ENCODE results near the gene ARTN. TPM values are rescaled to one million over a fixed set of nuclear protein-coding genes. Genes with fewer than 3 reads are reported as not detected.

ARTN gene
- total and polyA plus RNA-seq, 9 of the 15 experiments (the other 6 are each of a cell fraction or from before 2014, with no cell fraction given) = 0.06 to 0.38 TPM; not detected in 7

DNA sequence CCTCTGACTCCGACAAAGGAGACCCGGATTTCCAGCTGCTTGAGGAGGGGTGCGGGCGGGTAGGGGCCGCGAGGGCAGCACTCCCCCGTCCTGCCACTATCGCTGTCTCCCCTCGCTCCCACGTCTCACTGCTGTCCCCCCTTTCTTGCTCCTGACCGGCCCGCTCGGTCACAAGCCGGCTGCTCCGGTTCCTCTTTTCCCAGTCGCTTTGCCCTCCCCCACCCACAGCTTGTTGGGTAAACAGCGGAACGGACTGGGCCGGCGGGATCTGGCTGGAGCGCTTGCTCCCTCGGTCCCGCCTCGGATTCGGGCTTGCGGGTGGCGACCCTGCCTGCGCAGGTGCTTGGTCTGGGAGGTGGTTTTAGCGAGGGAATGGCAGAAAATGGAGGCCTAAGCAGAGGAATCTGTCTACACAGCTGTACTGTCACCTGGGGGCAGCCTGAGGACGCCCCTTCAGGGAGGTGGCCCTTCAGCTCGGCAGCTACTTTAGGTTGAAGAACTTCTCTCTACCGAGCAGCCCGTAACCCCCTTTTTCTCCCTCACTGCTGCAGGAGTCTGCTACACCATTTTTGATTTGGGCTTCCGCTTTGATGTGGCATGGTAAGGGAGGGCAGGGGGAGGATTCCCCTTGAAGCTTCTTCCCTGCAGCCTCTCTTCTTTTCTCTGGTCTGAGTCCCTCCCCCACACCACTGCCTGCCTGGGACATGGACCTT, 41.8 kb downstream of the ARTN start (continued):
- TF ChIP-seq RBM15 (IDR thresholded peaks at IDR 0.05; ENCODE audit: insufficient read depth, low read length) (no peak), YY1 (IDR thresholded peaks at IDR 0.05; ENCODE audit: borderline replicate concordance in 1 of 3, control insufficient read depth in 1 of 3, extremely low read depth in 1 of 3, insufficient read depth in 3 of 3, insufficient read length in 1 of 3, insufficient replicate concordance in 2 of 3, low read depth in 1 of 3, low read length in 2 of 3) (peak in 1 of 3 experiments; percentile 42), SPI1 (IDR thresholded peaks at IDR 0.05; ENCODE audit: borderline replicate concordance, low read depth, low read length) (peak; percentile 98), MEF2D (tag; conservative IDR thresholded peaks at IDR 0.05; ENCODE audit: low read depth) (no peak), ESRRA (IDR thresholded peaks at IDR 0.05; ENCODE audit: borderline replicate concordance, low read depth) (no peak), SAFB (IDR thresholded peaks at IDR 0.05; ENCODE audit: borderline replicate concordance, low read depth, low read length) (peak; percentile 3; the same call in 1 of the 2 replicates), PHB (CRISPR knock-in tag; IDR thresholded peaks at IDR 0.05) (no peak), EZH2 (IDR thresholded peaks at IDR 0.05; ENCODE audit: borderline replicate concordance, low read depth, low read length) (no peak), ZBTB2 (IDR thresholded peaks at IDR 0.05) (no peak), STAG1 (CRISPR knock-in tag; IDR thresholded peaks at IDR 0.05; ENCODE audit: borderline replicate concordance) (0 out of 2 replicates have a peak, but pooled peaks have one; percentile 6), ZC3H8 (IDR thresholded peaks at IDR 0.05) (no peak), TAF1 (IDR thresholded peaks at IDR 0.05; ENCODE audit: control insufficient read depth, extremely low read depth, insufficient read depth, low read length, severe bottlenecking) (peak; percentile 12), GTF2E2 (tag; IDR thresholded peaks at IDR 0.05) (peak; percentile 80), KDM4B (IDR thresholded peaks at IDR 0.05; ENCODE audit: borderline replicate concordance in 2 of 2, low read depth in 1 of 2) (no peak), ZNF263 (CRISPR knock-in tag; IDR thresholded peaks at IDR 0.05; ENCODE audit: borderline replicate concordance) (no peak), SMARCE1 (IDR thresholded peaks at IDR 0.05) (peak; percentile 73), ZFP91 (CRISPR knock-in tag; IDR thresholded peaks at IDR 0.05) (no peak), GATA2 (CRISPR knock-in tag; IDR thresholded peaks at IDR 0.05) (no peak), POLR3A (IDR thresholded peaks at IDR 0.05; ENCODE audit: borderline replicate concordance, extremely low read depth, insufficient read depth, insufficient read length) (no peak), HOXB6 (CRISPR knock-in tag; IDR thresholded peaks at IDR 0.05; ENCODE audit: borderline replicate concordance) (no peak), NCOR1 (IDR thresholded peaks at IDR 0.05) (no peak)
- TF ChIP-seq, protein P1, sequence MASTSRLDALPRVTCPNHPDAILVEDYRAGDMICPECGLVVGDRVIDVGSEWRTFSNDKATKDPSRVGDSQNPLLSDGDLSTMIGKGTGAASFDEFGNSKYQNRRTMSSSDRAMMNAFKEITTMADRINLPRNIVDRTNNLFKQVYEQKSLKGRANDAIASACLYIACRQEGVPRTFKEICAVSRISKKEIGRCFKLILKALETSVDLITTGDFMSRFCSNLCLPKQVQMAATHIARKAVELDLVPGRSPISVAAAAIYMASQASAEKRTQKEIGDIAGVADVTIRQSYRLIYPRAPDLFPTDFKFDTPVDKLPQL (IDR thresholded peaks at IDR 0.05; ENCODE audit: extremely low read depth, insufficient read length) = no peak
- TF ChIP-seq, protein P2, sequence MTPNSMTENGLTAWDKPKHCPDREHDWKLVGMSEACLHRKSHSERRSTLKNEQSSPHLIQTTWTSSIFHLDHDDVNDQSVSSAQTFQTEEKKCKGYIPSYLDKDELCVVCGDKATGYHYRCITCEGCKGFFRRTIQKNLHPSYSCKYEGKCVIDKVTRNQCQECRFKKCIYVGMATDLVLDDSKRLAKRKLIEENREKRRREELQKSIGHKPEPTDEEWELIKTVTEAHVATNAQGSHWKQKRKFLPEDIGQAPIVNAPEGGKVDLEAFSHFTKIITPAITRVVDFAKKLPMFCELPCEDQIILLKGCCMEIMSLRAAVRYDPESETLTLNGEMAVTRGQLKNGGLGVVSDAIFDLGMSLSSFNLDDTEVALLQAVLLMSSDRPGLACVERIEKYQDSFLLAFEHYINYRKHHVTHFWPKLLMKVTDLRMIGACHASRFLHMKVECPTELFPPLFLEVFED (CRISPR knock-in tag; conservative IDR thresholded peaks at IDR 0.05) = no peak

All from K562 (cell line).